IMR-90 (cell line): ENCODE measurements around the gene CCPG1. TPM values are rescaled to one million over a fixed set of nuclear protein-coding genes. Genes with fewer than 3 reads are reported as not detected.

ENCODE experiments used
- ATAC-seq: fragments of 200-7000 bp; cut with Tn5 transposase; 2 replicates; pipeline ENCODE4 v1.9.1; 2020; ENCODE audit warnings: low read depth, mild to moderate bottlenecking, moderate library complexity
- BruUV-seq: library from RNA; stranded (reverse); fragments of 400-500 nt; replicated peaks from 2 replicates; lab custom pipeline; 2021; lab: Mats Ljungman, UMichigan
- CTCF ChIA-PET: fragments of 300-600 bp; formaldehyde crosslinking; extraction: SDS; loops from one replicate; lab custom pipeline; 2021; ENCODE audit warnings: antibody characterized with exemption; lab: Yijun Ruan, JAX
- POLR2A ChIA-PET: fragments of 300-600 bp; sonication (Branson Sonifier 250); formaldehyde crosslinking; loops from one replicate; lab custom pipeline; 2022; ENCODE audit warnings: antibody characterized with exemption; ENCODE audit not compliant: unreplicated experiment; lab: Charles Lee
- DNase-seq: peaks from one replicate; pipeline ENCODE4 v3.0.0; 2013
- H2AFZ ChIP-seq: replicated peaks from 2 replicates; pipeline ENCODE3; 2013; ENCODE audit warnings: low read length, mild to moderate bottlenecking; ENCODE audit not compliant: poor library complexity
- H2AK5ac ChIP-seq: 2 replicates; pipeline ENCODE4 v1.6.1; 2013; ENCODE audit warnings: low read depth, low read length, inconsistent platforms
- H2AK9ac ChIP-seq: replicated peaks from 2 replicates; pipeline ENCODE3; 2013; ENCODE audit warnings: mild to moderate bottlenecking, low read depth, low read length, moderate library complexity; ENCODE audit not compliant: poor library complexity
- H2BK120ac ChIP-seq: 2 replicates; pipeline ENCODE4 v1.6.1; 2013; ENCODE audit warnings: low read depth, low read length, inconsistent platforms
- H2BK15ac ChIP-seq: 3 replicates; pipeline ENCODE4 v1.6.1; 2013; ENCODE audit warnings: low read depth, low read length, inconsistent platforms
- H2BK20ac ChIP-seq: 2 replicates; pipeline ENCODE4 v1.6.1; 2013; ENCODE audit warnings: low read depth, mild to moderate bottlenecking, inconsistent platforms, low read length, moderate library complexity
- H2BK5ac ChIP-seq: 2 replicates; pipeline ENCODE4 v1.6.1; 2013; ENCODE audit warnings: mild to moderate bottlenecking, low read depth, low read length, inconsistent platforms; ENCODE audit not compliant: poor library complexity, severe bottlenecking
- H3K14ac ChIP-seq: replicated peaks from 2 replicates; pipeline ENCODE4 v1.6.1; 2013; ENCODE audit warnings: low read depth, low read length, inconsistent platforms
- H3K18ac ChIP-seq: 2 replicates; pipeline ENCODE4 v1.6.1; 2013; ENCODE audit warnings: low read depth, low read length, control low read depth
- H3K23ac ChIP-seq: 2 replicates; pipeline ENCODE4 v1.6.1; 2013; ENCODE audit warnings: low read depth, low read length, inconsistent platforms
- H3K27ac ChIP-seq: 2 replicates; pipeline ENCODE4 v1.5.1; 2013; ENCODE audit warnings: mild to moderate bottlenecking, control low read depth, low read length; ENCODE audit not compliant: insufficient read depth
- H3K27me3 ChIP-seq: 2 replicates; pipeline ENCODE4 v1.6.1; 2013; ENCODE audit warnings: low read length; ENCODE audit not compliant: control insufficient read depth, insufficient read depth
- H3K36me3 ChIP-seq: 2 replicates; pipeline ENCODE4 v1.6.1; 2013; ENCODE audit warnings: low read length, mixed read lengths; ENCODE audit not compliant: control insufficient read depth, insufficient read depth
- H3K4ac ChIP-seq: 2 replicates; pipeline ENCODE4 v1.6.1; 2013; ENCODE audit warnings: low read depth, low read length, inconsistent platforms
- H3K4me1 ChIP-seq: 2 replicates; pipeline ENCODE4 v1.6.1; 2013; ENCODE audit warnings: low read length, mixed read lengths; ENCODE audit not compliant: control insufficient read depth, insufficient read depth
- H3K4me2 ChIP-seq: 2 replicates; pipeline ENCODE4 v1.6.1; 2013; ENCODE audit warnings: low read depth, mild to moderate bottlenecking, control low read depth, low read length, moderate library complexity
- H3K4me3 ChIP-seq: 2 replicates; pipeline ENCODE4 v1.5.1; 2013; ENCODE audit warnings: low read depth, mild to moderate bottlenecking, control low read depth, low read length, moderate library complexity; ENCODE audit not compliant: insufficient read depth
- H3K56ac ChIP-seq: 2 replicates; pipeline ENCODE4 v1.6.1; 2013; ENCODE audit warnings: low read length, inconsistent platforms; ENCODE audit not compliant: insufficient read depth; ENCODE audit errors: extremely low read depth
- H3K79me1 ChIP-seq, 2 experiments: 2 replicates each; pipeline ENCODE4 v1.6.1; 2013; ENCODE audit warnings: low read length in 2 of 2, inconsistent platforms in 1 of 2, low read depth in 1 of 2
- H3K9ac ChIP-seq: 2 replicates; pipeline ENCODE4 v1.6.1; 2013; ENCODE audit warnings: low read depth, low read length, control low read depth
- H3K9me1 ChIP-seq: 2 replicates; pipeline ENCODE4 v1.6.1; 2013; ENCODE audit warnings: low read length, inconsistent platforms; ENCODE audit not compliant: insufficient read depth
- H3K9me3 ChIP-seq: 2 replicates; pipeline ENCODE4 v1.6.1; 2013; ENCODE audit warnings: low read length; ENCODE audit not compliant: control insufficient read depth, insufficient read depth
- H4K20me1 ChIP-seq: 2 replicates; pipeline ENCODE4 v1.6.1; 2013; ENCODE audit warnings: low read length, inconsistent platforms; ENCODE audit not compliant: insufficient read depth
- H4K5ac ChIP-seq: 2 replicates; pipeline ENCODE4 v1.6.1; 2013; ENCODE audit warnings: mild to moderate bottlenecking, low read depth, low read length, control low read depth
- H4K8ac ChIP-seq, 2 experiments: 2 replicates each; pipeline ENCODE4 v1.6.1; 2013; ENCODE audit warnings: low read depth in 2 of 2, low read length in 2 of 2, control low read depth in 1 of 2, inconsistent platforms in 1 of 2
- H4K91ac ChIP-seq: 2 replicates; pipeline ENCODE4 v1.6.1; 2013; ENCODE audit warnings: low read depth, low read length, inconsistent platforms; ENCODE audit not compliant: insufficient read depth
- CTCF ChIP-seq: conservative IDR thresholded peaks from 2 replicates; pipeline ENCODE4 v1.5.1; 2012; ENCODE audit warnings: mild to moderate bottlenecking, low read depth, low read length, improper control_type of control experiment
- ELK1 ChIP-seq: fragments of 150-350 bp; IDR thresholded peaks from 2 replicates; pipeline ENCODE4 v1.6.1; 2016; ENCODE audit warnings: low read depth, mild to moderate bottlenecking, low read length, moderate library complexity, borderline replicate concordance
- MAZ ChIP-seq: IDR thresholded peaks from 2 replicates; pipeline ENCODE4 v1.6.1; 2012; ENCODE audit warnings: low read depth, mild to moderate bottlenecking, low read length, improper control_type of control experiment, moderate library complexity, borderline replicate concordance
- MXI1 ChIP-seq: IDR thresholded peaks from 2 replicates; pipeline ENCODE4 v1.6.1; 2012; ENCODE audit warnings: low read depth, mild to moderate bottlenecking, low read length, moderate library complexity, borderline replicate concordance
- RCOR1 ChIP-seq: IDR thresholded peaks from 2 replicates; pipeline ENCODE4 v1.6.1; 2012; ENCODE audit warnings: mild to moderate bottlenecking, low read length, improper control_type of control experiment; ENCODE audit not compliant: insufficient replicate concordance
- WGBS, 2 experiments: methylation state at CpG; one replicate each; pipeline versions ENCODE4 v1.1.5 to v1.1.7; 2013; ENCODE audit warnings: missing lambda C conversion rate in 2 of 2; ENCODE audit not compliant: insufficient read length in 1 of 2; ENCODE audit errors: extremely low coverage in 2 of 2; 5-methylcytosine and 5-hydroxymethylcytosine counted together
- dilution Hi-C: fragments of 300-500 bp; cut with HindIII; formaldehyde crosslinking; loops from one replicate; pipeline ENCODE4 v1.14.3; 2018; ENCODE audit warnings: low sequenced_read_pairs; ENCODE audit not compliant: unreplicated experiment
- in situ Hi-C: fragments of 300-500 bp; cut with MboI; formaldehyde crosslinking; loops from 3 replicates; pipeline ENCODE4 v1.14.3; 2019; ENCODE audit warnings: low sequenced_read_pairs, inconsistent platforms, mixed read lengths
- intact Hi-C: fragments of 100-400 bp; cut with micrococcal nuclease; formaldehyde crosslinking; loops from 2 replicates; pipeline ENCODE4 v1.10.0; 2022
- polyA plus RNA-seq, 3 experiments: library from polyadenylated mRNA; depleted of rRNA; stranded (reverse); fragments of >200 nt; gene quantifications; 2 replicates each; pipeline ENCODE4 v1.2.3, GENCODE V29; 2012; ENCODE audit warnings: low replicate concordance in 1 of 3
- total RNA-seq: library from RNA; depleted of rRNA; stranded (reverse); fragments of >200 nt; gene quantifications from 2 replicates; pipeline ENCODE4 v1.2.3, GENCODE V29; 2012

The CCPG1 gene
- total and polyA plus RNA-seq, 2 of the 4 experiments (the other 2 are of a cell fraction), result 11.4 to 14.3 TPM

DNA sequence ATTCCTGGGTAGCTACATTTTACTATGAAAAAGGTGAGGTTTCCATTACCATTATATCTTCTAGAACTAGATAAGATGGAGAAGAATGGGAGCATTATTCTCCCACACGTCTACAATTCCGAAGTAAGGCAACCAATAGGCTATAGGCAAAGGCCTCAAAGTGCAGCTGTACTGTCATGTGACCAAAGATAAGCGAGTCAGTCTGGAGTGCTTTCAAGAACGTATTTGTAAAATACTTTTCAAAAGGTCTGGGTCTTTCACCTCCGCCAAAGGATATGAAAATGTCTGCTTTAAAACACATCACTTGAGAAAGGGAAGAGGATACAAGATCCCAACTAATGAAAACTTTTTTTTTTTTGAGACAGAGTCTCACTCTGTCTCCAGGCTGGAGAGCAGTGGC is 9.9 kb downstream of the CCPG1 start:
- Histone ChIP-seq H3K9me1 (no peaks in the 10 kb centered on the region), H3K9me3 (no peaks in the 10 kb centered on the region), H2BK5ac (no peak overlapping the region), H3K36me3 (no peaks in the 10 kb centered on the region), H3K4me2 (no peak overlapping the region), H3K27me3 (no peaks in the 10 kb centered on the region), H2AK5ac (no peak overlapping the region), H4K5ac (no peak overlapping the region), H3K56ac (no peak overlapping the region), H3K18ac (no peak overlapping the region), H4K8ac (no peak overlapping the region), H3K4me3 (no peak overlapping the region), H2BK15ac (no peak overlapping the region), H3K4ac (no peak overlapping the region), H2BK20ac (no peak overlapping the region), H2BK120ac (no peak overlapping the region), H4K20me1 (no peaks in the 10 kb centered on the region), H2AK9ac (no peak overlapping the region), H3K4me1 (no peaks in the 10 kb centered on the region), H3K14ac (no peak overlapping the region), H4K91ac (no peak overlapping the region), H3K79me1 (peaks cover 0 to 3% of the 10 kb centered on the region in 2 experiments; a peak in 1 of 4 replicates), H2AFZ (no peak overlapping the region), H3K9ac (no peak overlapping the region), H3K23ac (no peak overlapping the region), H3K27ac (no peak overlapping the region)
- TF ChIP-seq RCOR1 (no peak), ELK1 (no peak), MAZ (no peak), MXI1 (no peak), CTCF (no peak)
- POLR2A ChIA-PET, result interaction anchor here (0.6 kb wide), 1 partner anchor 9 kb away, joined by 9 read pairs; no protein-coding TSS in a partner anchor
- BruUV-seq, result no TSS peak
- CTCF ChIA-PET, result no interaction called here
- intact Hi-C loops (no loop called here), in situ Hi-C loops (no loop called here), dilution Hi-C loops (no loop called here)
- no peak for ATAC-seq
- no peak for DNase-seq
- WGBS, 2 experiments, result no CpG with 5 or more reads among the region's 5 CpGs
